ENCODE measurements around the gene GPBP1.
"Not testable (repeated sequence)": the region's sequence is repeated elsewhere in the genome, so short reads cannot be mapped to it uniquely, and the experiment has no call there.

GPBP1 gene

GRCh38 chr5:57189515-57189914 lies 15.7 kb downstream of the GPBP1 start:
- peaks cover 74% of the 10 kb centered on the region for H3K79me2 ChIP-seq
- H2AFZ ChIP-seq: no peak overlapping the region
- no peak for TF ChIP-seq CTCF (IDR thresholded peaks at IDR 0.05)
- no peaks in the 10 kb centered on the region for H3K9me3 ChIP-seq (ENCODE audit: control insufficient read depth, low read length)
- no peak overlapping the region for H3K9ac ChIP-seq
- no peak overlapping the region for H3K4me3 ChIP-seq (ENCODE audit: low read depth, low read length)
- no peaks in the 10 kb centered on the region for H3K27me3 ChIP-seq (ENCODE audit: control insufficient read depth, insufficient read depth, low read length)
- no peak overlapping the region for H3K4me2 ChIP-seq (ENCODE audit: low read length)
- no peaks in the 10 kb centered on the region for H3K36me3 ChIP-seq (ENCODE audit: control insufficient read depth, insufficient read depth, low read length)
- no peak overlapping the region for H3K27ac ChIP-seq
- peaks cover 16% of the 10 kb centered on the region for H3K4me1 ChIP-seq

- TF ChIP-seq CTCF (IDR thresholded peaks at IDR 0.05): no peak
Observed at GRCh38 chr5:57190593-57190992, 16.7 kb downstream of the GPBP1 start.

GRCh38 chr5:57191163-57191562 lies 17.3 kb downstream of the GPBP1 start:
- no peak for TF ChIP-seq CTCF (IDR thresholded peaks at IDR 0.05)
- Histone ChIP-seq H3K36me3 (ENCODE audit: control insufficient read depth, insufficient read depth, low read length) (no peaks in the 10 kb centered on the region), H2AFZ (no peak overlapping the region), H3K4me2 (ENCODE audit: low read length) (no peak overlapping the region), H3K9me3 (ENCODE audit: control insufficient read depth, low read length) (no peaks in the 10 kb centered on the region), H3K79me2 (peaks cover 73% of the 10 kb centered on the region), H3K27me3 (ENCODE audit: control insufficient read depth, insufficient read depth, low read length) (no peaks in the 10 kb centered on the region), H3K27ac (no peak overlapping the region), H3K9ac (no peak overlapping the region), H3K4me3 (ENCODE audit: low read depth, low read length) (no peak overlapping the region), H3K4me1 (peaks cover 12% of the 10 kb centered on the region)

More at GRCh38 chr5:57190593-57190992, 16.7 kb downstream of the GPBP1 start:
- Histone ChIP-seq H3K79me2 (peaks cover 76% of the 10 kb centered on the region), H2AFZ (no peak overlapping the region), H3K27me3 (ENCODE audit: control insufficient read depth, insufficient read depth, low read length) (no peaks in the 10 kb centered on the region), H3K36me3 (ENCODE audit: control insufficient read depth, insufficient read depth, low read length) (no peaks in the 10 kb centered on the region), H3K9ac (no peak overlapping the region), H3K27ac (no peak overlapping the region), H3K4me1 (peaks cover 16% of the 10 kb centered on the region), H3K4me2 (ENCODE audit: low read length) (no peak overlapping the region), H3K4me3 (ENCODE audit: low read depth, low read length) (no peak overlapping the region), H3K9me3 (ENCODE audit: control insufficient read depth, low read length) (no peaks in the 10 kb centered on the region)

- Histone ChIP-seq H3K36me3 (ENCODE audit: control insufficient read depth, insufficient read depth, low read length) (no peaks in the 10 kb centered on the region), H3K4me3 (ENCODE audit: low read depth, low read length) (no peak overlapping the region), H2AFZ (no peak overlapping the region), H3K27me3 (ENCODE audit: control insufficient read depth, insufficient read depth, low read length) (no peaks in the 10 kb centered on the region), H3K4me1 (peaks cover 9% of the 10 kb centered on the region), H3K9ac (no peak overlapping the region), H3K79me2 (peaks cover 75% of the 10 kb centered on the region), H3K27ac (no peak overlapping the region), H3K4me2 (ENCODE audit: low read length) (no peak overlapping the region), H3K9me3 (ENCODE audit: control insufficient read depth, low read length) (no peaks in the 10 kb centered on the region)
- TF ChIP-seq CTCF (IDR thresholded peaks at IDR 0.05): no peak
Observed at GRCh38 chr5:57191986-57192385, 18.1 kb downstream of the GPBP1 start.

GRCh38 chr5:57192832-57193231 lies 19.0 kb downstream of the GPBP1 start:
- H3K4me2 ChIP-seq (ENCODE audit: low read length); H2AFZ ChIP-seq; H3K36me3 ChIP-seq (ENCODE audit: control insufficient read depth, insufficient read depth, low read length); H3K4me1 ChIP-seq; H3K9ac ChIP-seq; H3K27me3 ChIP-seq (ENCODE audit: control insufficient read depth, insufficient read depth, low read length); H3K27ac ChIP-seq; H3K9me3 ChIP-seq (ENCODE audit: control insufficient read depth, low read length); H3K4me3 ChIP-seq (ENCODE audit: low read depth, low read length): not testable (repeated sequence)
- H3K79me2 ChIP-seq: peaks cover 76% of the 10 kb centered on the region

All from parathyroid adenoma (tissue), 2 donors.